ENCODE measurements around the gene C1orf116. TPM values are rescaled to one million over a fixed set of nuclear protein-coding genes. Genes with fewer than 3 reads are reported as not detected.

Gene C1orf116
- total RNA-seq, 4 donors from 2014 or later, result 40.6 to 95.8 (median 77.6) TPM

- Histone ChIP-seq H3K9me3 (no peaks in the 10 kb centered on the region), H3K36me3 (no peaks in the 10 kb centered on the region), H3K27me3 (peaks cover 5% of the 10 kb centered on the region), H3K4me1 (peaks cover 4% of the 10 kb centered on the region), H3K27ac (no peak overlapping the region), H3K4me3 (no peak overlapping the region)
- no peak for DNase-seq (ENCODE audit: low spot score in 2 of 2)
- TF ChIP-seq EP300 (IDR thresholded peaks at IDR 0.05) (no peak), POLR2A (IDR thresholded peaks at IDR 0.05) (no peak), POLR2AphosphoS5 (IDR thresholded peaks at IDR 0.05) (no peak)
- TF ChIP-seq, protein P1, sequence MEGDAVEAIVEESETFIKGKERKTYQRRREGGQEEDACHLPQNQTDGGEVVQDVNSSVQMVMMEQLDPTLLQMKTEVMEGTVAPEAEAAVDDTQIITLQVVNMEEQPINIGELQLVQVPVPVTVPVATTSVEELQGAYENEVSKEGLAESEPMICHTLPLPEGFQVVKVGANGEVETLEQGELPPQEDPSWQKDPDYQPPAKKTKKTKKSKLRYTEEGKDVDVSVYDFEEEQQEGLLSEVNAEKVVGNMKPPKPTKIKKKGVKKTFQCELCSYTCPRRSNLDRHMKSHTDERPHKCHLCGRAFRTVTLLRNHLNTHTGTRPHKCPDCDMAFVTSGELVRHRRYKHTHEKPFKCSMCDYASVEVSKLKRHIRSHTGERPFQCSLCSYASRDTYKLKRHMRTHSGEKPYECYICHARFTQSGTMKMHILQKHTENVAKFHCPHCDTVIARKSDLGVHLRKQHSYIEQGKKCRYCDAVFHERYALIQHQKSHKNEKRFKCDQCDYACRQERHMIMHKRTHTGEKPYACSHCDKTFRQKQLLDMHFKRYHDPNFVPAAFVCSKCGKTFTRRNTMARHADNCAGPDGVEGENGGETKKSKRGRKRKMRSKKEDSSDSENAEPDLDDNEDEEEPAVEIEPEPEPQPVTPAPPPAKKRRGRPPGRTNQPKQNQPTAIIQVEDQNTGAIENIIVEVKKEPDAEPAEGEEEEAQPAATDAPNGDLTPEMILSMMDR (IDR thresholded peaks at IDR 0.05), result no peak
- WGBS, result 37% methylated on average over 5 of the region's 5 CpGs
These were observed 63.5 kb downstream of the C1orf116 start for GRCh38 chr1:206969090-206969489.

Other genes with a start within 250 kb of the C1orf116 start
- gene IL20, start 167.1 kb downstream of the C1orf116 start, total RNA-seq, result 1 to 10 TPM in 2 of 4 donors, under 1 TPM in 1, not detected in 1; 0.76 to 1.4 (median 1.0) TPM
- not detected for gene IL24, start 135.3 kb downstream of the C1orf116 start, total RNA-seq
- gene FCMR, start 110.8 kb downstream of the C1orf116 start, total RNA-seq, result 1 to 10 TPM in 3 of 4 donors, under 1 TPM in 1; 0.39 to 2.9 (median 2.2) TPM
- 1 to 10 TPM in 3 of 4 donors, under 1 TPM in 1; 0.49 to 6.4 (median 2.3) TPM for gene PIGR, start 86.3 kb downstream of the C1orf116 start, total RNA-seq
- not detected for gene FCAMR, start 62.3 kb downstream of the C1orf116 start, total RNA-seq
- 10 to 100 TPM; 20.4 to 63.6 (median 42.8) TPM for gene YOD1, start 18.5 kb upstream of the C1orf116 start, total RNA-seq
- 10 to 100 TPM; 11.8 to 33.1 (median 17.1) TPM for gene PFKFB2, start 20.5 kb upstream of the C1orf116 start, total RNA-seq
- gene C4BPB, start 56.1 kb upstream of the C1orf116 start, total RNA-seq, result 1 to 10 TPM in 1 of 4 donors, not detected in 3; 1.5 TPM
- 1 to 10 TPM in 1 of 4 donors, not detected in 3; 3.1 TPM for gene C4BPA, start 71.5 kb upstream of the C1orf116 start, total RNA-seq

Data from suprapubic skin (tissue), 4 donors.